GM19467 (cell line): ENCODE results near the gene APEH.

Experiments used
- ATAC-seq: cut with Tn5 transposase; IDR thresholded peaks from one replicate; pipeline ENCODE4 v1.9.1; 2021; ENCODE audit warnings: mild to moderate bottlenecking, moderate library complexity; ENCODE audit not compliant: unreplicated experiment

Gene APEH

GRCh38 chr3:49711489-49711888 lies 37.3 kb downstream of the APEH start:
- ATAC-seq = no peak

- no peak for ATAC-seq
These were observed 38.0 kb downstream of the APEH start for GRCh38 chr3:49712166-49712565.

GRCh38 chr3:49712631-49713317 lies 38.6 kb downstream of the APEH start:
- ATAC-seq = no peak

GRCh38 chr3:49713336-49714105 lies 39.4 kb downstream of the APEH start:
- ATAC-seq = no peak

- no peak for ATAC-seq
These were observed 40.8 kb downstream of the APEH start for GRCh38 chr3:49714728-49715550.

- ATAC-seq = no peak
These were observed 41.5 kb downstream of the APEH start for GRCh38 chr3:49715611-49716121.

- no peak for ATAC-seq
These were observed 42.0 kb downstream of the APEH start for GRCh38 chr3:49716169-49716568.

- no peak for ATAC-seq
These were observed 42.6 kb downstream of the APEH start for GRCh38 chr3:49716691-49717210.

- ATAC-seq = no peak
These were observed 43.2 kb downstream of the APEH start for GRCh38 chr3:49717211-49717958.

GRCh38 chr3:49717959-49718857 lies 44.1 kb downstream of the APEH start:
- ATAC-seq = no peak

- no peak for ATAC-seq
These were observed 44.7 kb downstream of the APEH start for GRCh38 chr3:49718858-49719213.

GRCh38 chr3:49719214-49719884 lies 45.2 kb downstream of the APEH start, which contains the start of gene AMIGO3:
Gene AMIGO3 (minus strand): TSS chr3:49719684. CDS start chr3:49719465, 219 bp downstream.
- ATAC-seq = peak; percentile 42

GRCh38 chr3:49720855-49721595 lies 46.9 kb downstream of the APEH start:
- ATAC-seq = no peak

- no peak for ATAC-seq
These were observed 47.4 kb downstream of the APEH start for GRCh38 chr3:49721596-49721895.

- ATAC-seq = no peak
These were observed 48.0 kb downstream of the APEH start for GRCh38 chr3:49721896-49722781.

GRCh38 chr3:49722896-49723295 lies 48.7 kb downstream of the APEH start:
- ATAC-seq = no peak

- no peak for ATAC-seq
These were observed 49.1 kb downstream of the APEH start for GRCh38 chr3:49723296-49723627.
